Measurements from ENCODE around the gene GRAMD2A.

GRAMD2A gene

DNA sequence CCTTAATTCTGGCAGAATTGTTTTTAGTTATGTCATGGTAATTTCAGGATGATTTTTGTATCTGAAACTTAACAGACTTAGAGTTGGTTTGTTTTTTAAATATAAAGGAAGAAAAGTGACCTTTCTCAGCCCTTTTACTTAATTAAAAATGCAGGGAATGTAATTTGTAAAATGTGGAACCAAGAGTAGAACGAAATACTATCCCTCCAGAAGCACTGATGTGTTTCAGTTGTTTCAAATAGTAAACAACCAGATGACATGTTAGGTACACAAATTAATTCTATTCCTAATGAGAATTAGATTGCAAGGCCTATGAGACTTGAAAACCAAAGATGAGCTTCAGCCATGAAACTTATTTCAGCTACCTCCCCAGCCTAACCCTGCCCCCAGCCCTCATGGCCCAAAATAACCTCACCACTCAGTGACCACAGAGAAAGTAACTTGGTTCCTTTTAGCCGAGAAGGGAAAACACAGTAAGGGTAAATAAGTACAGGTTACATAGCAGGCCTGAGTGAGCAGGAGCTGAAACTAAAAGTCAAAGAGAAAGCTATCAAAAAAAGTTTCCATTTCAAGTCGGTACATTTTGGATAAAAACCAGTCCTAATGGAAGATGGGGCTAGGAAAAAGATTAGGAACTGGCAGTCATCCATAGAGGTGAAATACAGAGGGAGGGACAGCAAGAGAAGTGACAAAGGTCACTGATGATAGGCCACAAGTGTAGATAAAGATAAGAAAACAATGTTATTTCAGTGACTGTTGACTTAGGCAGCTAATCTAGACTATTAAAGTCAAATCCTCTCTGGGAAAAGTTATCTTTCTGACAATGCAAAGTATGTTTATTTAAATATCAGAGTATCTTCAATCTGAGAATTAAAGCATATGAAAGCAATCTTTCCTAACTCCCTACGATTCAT, 56.2 kb downstream of the GRAMD2A start:
- POLR2A ChIA-PET = interaction anchor here (1.1 kb wide), 1 partner anchor 23 kb away, joined by 3 read pairs; the partner anchor contains the start of genes MYO9A and SENP8
- Histone ChIP-seq H3K36me3 (ENCODE audit: control insufficient read depth in 2 of 2, insufficient read depth in 1 of 2, low read length in 2 of 2) (no peaks in the 10 kb centered on the region), H3K4me1 (ENCODE audit: control insufficient read depth, insufficient read depth, low read length) (peaks cover 30% of the 10 kb centered on the region), H3K9me3 (ENCODE audit: control insufficient read depth, insufficient read depth, low read depth, low read length) (no peaks in the 10 kb centered on the region), H3K4me3 (ENCODE audit: low read depth, low read length) (no peak overlapping the region), H3K27ac (ENCODE audit: extremely low read depth, low read depth, low read length) (no peak overlapping the region; the same call in 1 of the 2 replicates)
- CTCF ChIA-PET = interaction anchor here (0.7 kb wide), 1 partner anchor 171 kb away, joined by 4 read pairs; no protein-coding TSS in a partner anchor
- TF ChIP-seq ZNF529 (tag by site-specific recombination; IDR thresholded peaks at IDR 0.05; ENCODE audit: insufficient replicate concordance) (no peak), SCRT2 (tag by site-specific recombination; IDR thresholded peaks at IDR 0.05) (no peak), MYNN (tag by site-specific recombination; IDR thresholded peaks at IDR 0.05; ENCODE audit: borderline replicate concordance) (no peak), ZNF623 (tag by site-specific recombination; IDR thresholded peaks at IDR 0.05) (no peak), KLF7 (tag by site-specific recombination; IDR thresholded peaks at IDR 0.05; ENCODE audit: borderline replicate concordance) (peak; percentile 19; the same call in 1 of the 2 replicates), GLI2 (tag by site-specific recombination; IDR thresholded peaks at IDR 0.05; ENCODE audit: borderline replicate concordance, low read depth) (no peak), ZNF362 (tag by site-specific recombination; IDR thresholded peaks at IDR 0.05) (no peak), ZNF138 (tag by site-specific recombination; IDR thresholded peaks at IDR 0.05; ENCODE audit: borderline replicate concordance) (no peak), KLF10 (tag by site-specific recombination; IDR thresholded peaks at IDR 0.05) (no peak), GLIS1 (tag by site-specific recombination; IDR thresholded peaks at IDR 0.05) (no peak), KLF8 (tag by site-specific recombination; IDR thresholded peaks at IDR 0.05) (peak; percentile 45), ZBTB48 (tag by site-specific recombination; IDR thresholded peaks at IDR 0.05) (no peak), TRIM28 (IDR thresholded peaks at IDR 0.05; ENCODE audit: borderline replicate concordance, low read length) (no peak), ZNF558 (tag by site-specific recombination; IDR thresholded peaks at IDR 0.05) (no peak), ZNF132 (tag by site-specific recombination; IDR thresholded peaks at IDR 0.05; ENCODE audit: borderline replicate concordance) (no peak), ZNF146 (tag by site-specific recombination; IDR thresholded peaks at IDR 0.05) (no peak), ZNF19 (tag by site-specific recombination; IDR thresholded peaks at IDR 0.05; ENCODE audit: low read depth) (no peak), ZNF18 (tag by site-specific recombination; IDR thresholded peaks at IDR 0.05) (no peak), ZNF341 (tag by site-specific recombination; IDR thresholded peaks at IDR 0.05; ENCODE audit: low read depth) (no peak; the same call in 1 of the 2 replicates), ZNF785 (tag by site-specific recombination; IDR thresholded peaks at IDR 0.05) (no peak), EGR2 (tag by site-specific recombination; IDR thresholded peaks at IDR 0.05; ENCODE audit: low read depth) (no peak), HIC1 (tag by site-specific recombination; IDR thresholded peaks at IDR 0.05) (no peak), ZNF155 (tag by site-specific recombination; IDR thresholded peaks at IDR 0.05) (no peak), YY1 (tag by site-specific recombination; IDR thresholded peaks at IDR 0.05) (no peak), ZNF670 (tag by site-specific recombination; IDR thresholded peaks at IDR 0.05; ENCODE audit: low read depth) (no peak), YY2 (tag by site-specific recombination; IDR thresholded peaks at IDR 0.05) (no peak)
- TF ChIP-seq, protein P1, sequence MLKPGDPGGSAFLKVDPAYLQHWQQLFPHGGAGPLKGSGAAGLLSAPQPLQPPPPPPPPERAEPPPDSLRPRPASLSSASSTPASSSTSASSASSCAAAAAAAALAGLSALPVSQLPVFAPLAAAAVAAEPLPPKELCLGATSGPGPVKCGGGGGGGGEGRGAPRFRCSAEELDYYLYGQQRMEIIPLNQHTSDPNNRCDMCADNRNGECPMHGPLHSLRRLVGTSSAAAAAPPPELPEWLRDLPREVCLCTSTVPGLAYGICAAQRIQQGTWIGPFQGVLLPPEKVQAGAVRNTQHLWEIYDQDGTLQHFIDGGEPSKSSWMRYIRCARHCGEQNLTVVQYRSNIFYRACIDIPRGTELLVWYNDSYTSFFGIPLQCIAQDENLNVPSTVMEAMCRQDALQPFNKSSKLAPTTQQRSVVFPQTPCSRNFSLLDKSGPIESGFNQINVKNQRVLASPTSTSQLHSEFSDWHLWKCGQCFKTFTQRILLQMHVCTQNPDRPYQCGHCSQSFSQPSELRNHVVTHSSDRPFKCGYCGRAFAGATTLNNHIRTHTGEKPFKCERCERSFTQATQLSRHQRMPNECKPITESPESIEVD (tag by site-specific recombination; IDR thresholded peaks at IDR 0.05) = peak; percentile 87
- TF ChIP-seq, protein P2, sequence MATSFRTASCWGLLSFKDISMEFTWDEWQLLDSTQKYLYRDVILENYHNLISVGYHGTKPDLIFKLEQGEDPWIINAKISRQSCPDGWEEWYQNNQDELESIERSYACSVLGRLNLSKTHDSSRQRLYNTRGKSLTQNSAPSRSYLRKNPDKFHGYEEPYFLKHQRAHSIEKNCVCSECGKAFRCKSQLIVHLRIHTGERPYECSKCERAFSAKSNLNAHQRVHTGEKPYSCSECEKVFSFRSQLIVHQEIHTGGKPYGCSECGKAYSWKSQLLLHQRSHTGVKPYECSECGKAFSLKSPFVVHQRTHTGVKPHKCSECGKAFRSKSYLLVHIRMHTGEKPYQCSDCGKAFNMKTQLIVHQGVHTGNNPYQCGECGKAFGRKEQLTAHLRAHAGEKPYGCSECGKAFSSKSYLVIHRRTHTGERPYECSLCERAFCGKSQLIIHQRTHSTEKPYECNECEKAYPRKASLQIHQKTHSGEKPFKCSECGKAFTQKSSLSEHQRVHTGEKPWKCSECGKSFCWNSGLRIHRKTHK (tag by site-specific recombination; IDR thresholded peaks at IDR 0.05) = no peak
- TF ChIP-seq, protein P3, sequence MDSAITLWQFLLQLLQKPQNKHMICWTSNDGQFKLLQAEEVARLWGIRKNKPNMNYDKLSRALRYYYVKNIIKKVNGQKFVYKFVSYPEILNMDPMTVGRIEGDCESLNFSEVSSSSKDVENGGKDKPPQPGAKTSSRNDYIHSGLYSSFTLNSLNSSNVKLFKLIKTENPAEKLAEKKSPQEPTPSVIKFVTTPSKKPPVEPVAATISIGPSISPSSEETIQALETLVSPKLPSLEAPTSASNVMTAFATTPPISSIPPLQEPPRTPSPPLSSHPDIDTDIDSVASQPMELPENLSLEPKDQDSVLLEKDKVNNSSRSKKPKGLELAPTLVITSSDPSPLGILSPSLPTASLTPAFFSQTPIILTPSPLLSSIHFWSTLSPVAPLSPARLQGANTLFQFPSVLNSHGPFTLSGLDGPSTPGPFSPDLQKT (IDR thresholded peaks at IDR 0.05; ENCODE audit: borderline replicate concordance, low read depth, low read length) = no peak

Data from HEK293 (cell line).